Sigmoid colon (tissue), 7 donors: Measurements from ENCODE around the gene OR7A17. TPM values are rescaled to one million over a fixed set of nuclear protein-coding genes. Genes with fewer than 3 reads are reported as not detected.

ENCODE experiments used
- DNase-seq: peaks from one replicate; pipeline ENCODE4 v3.0.0-alpha.2; 2019
- H3K27ac ChIP-seq, 4 donors: fragments of 200-600 bp; sonication (generic); one replicate each; pipeline ENCODE4 v1.5.1; 2016 to 2019; ENCODE audit warnings: mild to moderate bottlenecking in 1 of 4
- H3K27me3 ChIP-seq, 3 donors: fragments of 200-600 bp; sonication (generic); one replicate each; pipeline ENCODE4 v1.5.1; 2019; ENCODE audit warnings: mild to moderate bottlenecking in 1 of 3
- H3K36me3 ChIP-seq, 4 donors: fragments of 200-600 bp; sonication (generic); one replicate each; pipeline ENCODE4 v1.5.1; 2016 to 2019
- H3K4me1 ChIP-seq, 4 donors: fragments of 200-600 bp; sonication (generic); one replicate each; pipeline ENCODE4 v1.5.1; 2017 to 2019
- H3K4me3 ChIP-seq, 4 donors: fragments of 200-600 bp; sonication (generic); one replicate each; pipeline ENCODE4 v1.5.1; 2017 to 2019; ENCODE audit warnings: mild to moderate bottlenecking in 2 of 4, moderate library complexity in 1 of 4
- H3K9me3 ChIP-seq, 4 donors: fragments of 200-600 bp in 3 of 4; sonication (generic) in 3 of 4; one replicate each; pipeline versions ENCODE4 v1.5.1 to v1.6.1; 2013 to 2019
- CTCF ChIP-seq, 4 experiments: fragments of 450-650 bp in 3 of 4; fragments of 200-600 bp in 1 of 4; IDR thresholded peaks; one replicate each; pipeline ENCODE4 v1.5.1; 2016 to 2019; ENCODE audit warnings: antibody characterized with exemption in 4 of 4, mild to moderate bottlenecking in 3 of 4, moderate library complexity in 2 of 4
- EP300 ChIP-seq, 4 donors: sonication (generic); formaldehyde crosslinking; IDR thresholded peaks; one replicate each; pipeline ENCODE4 v1.6.1; 2017; ENCODE audit warnings: antibody characterized with exemption in 4 of 4
- POLR2A ChIP-seq, 2 donors: fragments of 450-650 bp; IDR thresholded peaks; one replicate each; pipeline ENCODE4 v1.6.1; 2016; ENCODE audit warnings: antibody characterized with exemption in 2 of 2, mild to moderate bottlenecking in 2 of 2, moderate library complexity in 2 of 2
- POLR2AphosphoS5 ChIP-seq, 4 donors: sonication (generic); formaldehyde crosslinking; IDR thresholded peaks; one replicate each; pipeline ENCODE4 v1.6.1; 2017; ENCODE audit warnings: antibody characterized with exemption in 4 of 4
- WGBS, 2 donors: extraction: QIAGEN DNeasy Blood & Tissue Kit; methylation state at CpG; one replicate each; pipeline ENCODE4 v1.1.7; 2013; 5-methylcytosine and 5-hydroxymethylcytosine counted together
- intact Hi-C: fragments of 100-400 bp; cut with DNase I; formaldehyde crosslinking; loops from one replicate; pipeline ENCODE4 v1.15.1; 2023
- polyA plus RNA-seq, 3 donors: library from polyadenylated mRNA; stranded (reverse); fragments of 200-250 nt; gene quantifications; one replicate each; pipeline ENCODE4 v1.2.3, GENCODE V29; 2013
- small RNA-seq, 3 donors: library from RNA; depleted of rRNA; stranded (forward); fragments of <200 nt; gene quantifications; one replicate each; pipeline ENCODE3, GENCODE V24; 2016
- total RNA-seq, 4 donors: library from RNA; depleted of rRNA; stranded (reverse); fragments of >200 nt; gene quantifications; one replicate each; pipeline ENCODE4 v1.1.0, GENCODE V29; 2016
- donor health status: healthy with polysubstance abuse.
- donor health status: Bipolar disorder and iron deficiency.
- donor health status: healthy.

The OR7A17 gene
- total and polyA plus RNA-seq, 7 donors = not detected

DNA sequence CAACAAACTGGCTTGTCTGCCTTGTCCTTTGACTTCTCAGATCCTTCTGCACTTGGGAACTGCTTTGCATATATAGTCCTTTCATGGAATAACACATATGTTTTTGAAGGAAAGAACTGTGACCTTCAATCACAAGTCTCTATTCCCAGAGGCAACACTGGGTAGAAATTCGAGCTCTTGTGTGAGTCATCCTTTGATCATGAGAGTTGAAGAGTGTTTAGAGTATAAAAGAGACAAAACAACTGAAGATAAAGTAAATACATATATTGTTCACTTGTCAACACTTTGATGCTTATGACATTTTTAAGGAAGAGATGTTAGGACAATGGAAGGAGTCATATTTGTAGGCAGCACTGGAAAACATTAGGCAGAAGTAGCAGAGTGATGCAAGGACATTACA, 45.7 kb downstream of the OR7A17 start:
- DNase-seq = no peak
- 13 to 54% methylated on average over 1 of the region's 1 CpG for WGBS, 2 donors
- H3K27me3 ChIP-seq = peaks cover 0 to 1% (median 0%) of the 10 kb centered on the region in 3 donors
- no peaks in the 10 kb centered on the region for H3K36me3 ChIP-seq
- H3K9me3 ChIP-seq = peaks cover 0 to 2% (median 0%) of the 10 kb centered on the region in 4 donors
- TF ChIP-seq POLR2AphosphoS5 (IDR thresholded peaks at IDR 0.05) = no peak
- no peak for TF ChIP-seq EP300 (IDR thresholded peaks at IDR 0.05)
- TF ChIP-seq POLR2A (IDR thresholded peaks at IDR 0.05) = no peak
- no peak for TF ChIP-seq CTCF (IDR thresholded peaks at IDR 0.05)
- H3K4me3 ChIP-seq = no peak overlapping the region
- intact Hi-C loops = no loop called here
- no peak overlapping the region for H3K27ac ChIP-seq
- H3K4me1 ChIP-seq = no peaks in the 10 kb centered on the region

- no peak for TF ChIP-seq EP300 (IDR thresholded peaks at IDR 0.05)
- no peak for TF ChIP-seq CTCF (IDR thresholded peaks at IDR 0.05)
- TF ChIP-seq POLR2A (IDR thresholded peaks at IDR 0.05) = no peak
- TF ChIP-seq POLR2AphosphoS5 (IDR thresholded peaks at IDR 0.05) = no peak
- H3K27ac ChIP-seq = no peak overlapping the region
- no peaks in the 10 kb centered on the region for H3K36me3 ChIP-seq
- WGBS, 2 donors = 65 to 73% methylated on average over 4 of the region's 4 CpGs
- no peak overlapping the region for H3K4me3 ChIP-seq
- no peaks in the 10 kb centered on the region for H3K4me1 ChIP-seq
- H3K9me3 ChIP-seq = peaks cover 0 to 2% (median 0%) of the 10 kb centered on the region in 4 donors
- DNase-seq = no peak
- intact Hi-C loops = no loop called here
- no peaks in the 10 kb centered on the region for H3K27me3 ChIP-seq
Measured at GRCh38 chr19:14837391-14837790, 48.5 kb downstream of the OR7A17 start.

- 24 to 48% methylated on average over 1 of the region's 1 CpG for WGBS, 2 donors
- H3K4me3 ChIP-seq = no peak within 1 kb of the TSS
- H3K4me1 ChIP-seq = no peaks in the 10 kb centered on the region
- H3K9me3 ChIP-seq = peaks cover 0 to 2% (median 0%) of the 10 kb centered on the region in 4 donors
- H3K27ac ChIP-seq = peak within 1 kb of the TSS in 1 of 4 donors; percentile 1
- no peaks in the 10 kb centered on the region for H3K27me3 ChIP-seq
- no peak for DNase-seq
- H3K36me3 ChIP-seq = no peaks in the 10 kb centered on the region
- intact Hi-C loops = no loop called here
- TF ChIP-seq CTCF (IDR thresholded peaks at IDR 0.05) (no peak), EP300 (IDR thresholded peaks at IDR 0.05) (no peak), POLR2AphosphoS5 (IDR thresholded peaks at IDR 0.05) (peak in 1 of 4 donors; percentile 47), POLR2A (IDR thresholded peaks at IDR 0.05) (no peak)
Measured at GRCh38 chr19:14835011-14835410, 50.9 kb downstream of the OR7A17 start, which contains the start of the genes OR7A5 and OR7C1. Gene OR7A5, minus strand, starts transcription at chr19:14835185. Its CDS starts 6,944 bp downstream, at chr19:14828241. Gene OR7C1, minus strand, starts transcription at chr19:14835185. Its CDS starts 35,049 bp downstream, at chr19:14800136.

GRCh38 chr19:14830702-14831101, 55.2 kb downstream of the OR7A17 start:
- intact Hi-C loops = no loop called here
- DNase-seq = no peak
- Histone ChIP-seq H3K9me3 (no peaks in the 10 kb centered on the region), H3K27ac (no peak overlapping the region), H3K4me1 (no peaks in the 10 kb centered on the region), H3K4me3 (no peak overlapping the region), H3K36me3 (no peaks in the 10 kb centered on the region), H3K27me3 (no peaks in the 10 kb centered on the region)
- TF ChIP-seq CTCF (IDR thresholded peaks at IDR 0.05) (no peak), POLR2A (IDR thresholded peaks at IDR 0.05) (no peak), EP300 (IDR thresholded peaks at IDR 0.05) (no peak), POLR2AphosphoS5 (IDR thresholded peaks at IDR 0.05) (no peak)
- WGBS, 2 donors = 44 to 67% methylated on average over 4 of the region's 4 CpGs

Small RNA genes lying within 50 kb of the gene (small RNA-seq; reads per million reads assigned to genes)
- 0 reads per million in 3 donors for gene OR7A18P

Other genes with a start within 250 kb of the OR7A17 start
- gene ADGRE3, start 211.3 kb downstream of the OR7A17 start, total RNA-seq = not detected
- under 1 TPM in 1 of 3 donors, not detected in 2; 0.04 TPM for gene ADGRE3, start 211.3 kb downstream of the OR7A17 start, polyA plus RNA-seq
- gene ZNF333, start 196.1 kb downstream of the OR7A17 start, total RNA-seq = 10 to 100 TPM; 27.2 to 55.4 (median 46.1) TPM
- gene ZNF333, start 196.1 kb downstream of the OR7A17 start, polyA plus RNA-seq = 1 to 10 TPM; 1.8 to 8.6 (median 3.6) TPM
- 1 to 10 TPM in 2 of 4 donors, under 1 TPM in 2; 0.49 to 2.0 (median 1.2) TPM for gene ADGRE2, start 107.6 kb downstream of the OR7A17 start, total RNA-seq
- 1 to 10 TPM; 1.8 to 3.6 (median 2.8) TPM for gene ADGRE2, start 107.6 kb downstream of the OR7A17 start, polyA plus RNA-seq
- gene OR7A5, start 50.9 kb downstream of the OR7A17 start, total RNA-seq = not detected
- gene OR7A5, start 50.9 kb downstream of the OR7A17 start, polyA plus RNA-seq = not detected
- gene OR7C1, start 50.9 kb downstream of the OR7A17 start, total RNA-seq = under 1 TPM in 2 of 4 donors, not detected in 2; under 0.01 TPM
- gene OR7C1, start 50.9 kb downstream of the OR7A17 start, polyA plus RNA-seq = under 1 TPM in 1 of 3 donors, not detected in 2; under 0.01 TPM
- not detected for gene OR7A10, start 37.2 kb downstream of the OR7A17 start, total RNA-seq
- gene OR7A10, start 37.2 kb downstream of the OR7A17 start, polyA plus RNA-seq = not detected
- gene OR7C2, start 55.4 kb upstream of the OR7A17 start, total RNA-seq = not detected
- not detected for gene OR7C2, start 55.4 kb upstream of the OR7A17 start, polyA plus RNA-seq
- not detected for gene SLC1A6, start 93.7 kb upstream of the OR7A17 start, total RNA-seq
- under 1 TPM in 1 of 3 donors, not detected in 2; 0.06 TPM for gene SLC1A6, start 93.7 kb upstream of the OR7A17 start, polyA plus RNA-seq
- not detected for gene CASP14, start 163.3 kb upstream of the OR7A17 start, total RNA-seq
- gene CASP14, start 163.3 kb upstream of the OR7A17 start, polyA plus RNA-seq = not detected
- not detected for gene OR1I1, start 196.1 kb upstream of the OR7A17 start, total RNA-seq
- not detected for gene OR1I1, start 196.1 kb upstream of the OR7A17 start, polyA plus RNA-seq
- gene SYDE1, start 221.3 kb upstream of the OR7A17 start, total RNA-seq = 10 to 100 TPM; 29.6 to 39.9 (median 35.8) TPM
- gene SYDE1, start 221.3 kb upstream of the OR7A17 start, polyA plus RNA-seq = 1 to 10 TPM; 1.2 to 5.6 (median 4.8) TPM